ENCODE data around the gene ADISSP. TPM values are rescaled to one million over a fixed set of nuclear protein-coding genes. Genes with fewer than 3 reads are reported as not detected.

The ADISSP gene
- polyA plus RNA-seq, 1 experiment, result 34.3 TPM

GRCh38 chr20:3812975-3813847 lies 45.7 kb upstream of the ADISSP start:
- CTCF ChIA-PET, result interaction anchor here (1.3 to 11.8 kb wide), 3 partner anchors 17 to 136 kb away, joined by 3 to 248 read pairs (median 6); partner anchors contain the start of genes CDC25B, CENPB and SPEF1
- TF ChIP-seq, protein P1, sequence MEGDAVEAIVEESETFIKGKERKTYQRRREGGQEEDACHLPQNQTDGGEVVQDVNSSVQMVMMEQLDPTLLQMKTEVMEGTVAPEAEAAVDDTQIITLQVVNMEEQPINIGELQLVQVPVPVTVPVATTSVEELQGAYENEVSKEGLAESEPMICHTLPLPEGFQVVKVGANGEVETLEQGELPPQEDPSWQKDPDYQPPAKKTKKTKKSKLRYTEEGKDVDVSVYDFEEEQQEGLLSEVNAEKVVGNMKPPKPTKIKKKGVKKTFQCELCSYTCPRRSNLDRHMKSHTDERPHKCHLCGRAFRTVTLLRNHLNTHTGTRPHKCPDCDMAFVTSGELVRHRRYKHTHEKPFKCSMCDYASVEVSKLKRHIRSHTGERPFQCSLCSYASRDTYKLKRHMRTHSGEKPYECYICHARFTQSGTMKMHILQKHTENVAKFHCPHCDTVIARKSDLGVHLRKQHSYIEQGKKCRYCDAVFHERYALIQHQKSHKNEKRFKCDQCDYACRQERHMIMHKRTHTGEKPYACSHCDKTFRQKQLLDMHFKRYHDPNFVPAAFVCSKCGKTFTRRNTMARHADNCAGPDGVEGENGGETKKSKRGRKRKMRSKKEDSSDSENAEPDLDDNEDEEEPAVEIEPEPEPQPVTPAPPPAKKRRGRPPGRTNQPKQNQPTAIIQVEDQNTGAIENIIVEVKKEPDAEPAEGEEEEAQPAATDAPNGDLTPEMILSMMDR (IDR thresholded peaks at IDR 0.05; ENCODE audit: insufficient read depth, low read depth, low read length), result no peak
- Histone ChIP-seq H3K36me3 (ENCODE audit: control insufficient read depth, insufficient read depth, low read length) (no peaks in the 10 kb centered on the region), H3K4me3 (ENCODE audit: low read depth, low read length) (no peak overlapping the region), H3K27me3 (ENCODE audit: control insufficient read depth, insufficient read depth, low read length) (no peaks in the 10 kb centered on the region)
- DNase-seq (ENCODE audit: low read depth), result no peak
- POLR2A ChIA-PET, result interaction anchor here (0.6 kb wide), 1 partner anchor 251 kb away, joined by 3 read pairs; no protein-coding TSS in a partner anchor

DNA sequence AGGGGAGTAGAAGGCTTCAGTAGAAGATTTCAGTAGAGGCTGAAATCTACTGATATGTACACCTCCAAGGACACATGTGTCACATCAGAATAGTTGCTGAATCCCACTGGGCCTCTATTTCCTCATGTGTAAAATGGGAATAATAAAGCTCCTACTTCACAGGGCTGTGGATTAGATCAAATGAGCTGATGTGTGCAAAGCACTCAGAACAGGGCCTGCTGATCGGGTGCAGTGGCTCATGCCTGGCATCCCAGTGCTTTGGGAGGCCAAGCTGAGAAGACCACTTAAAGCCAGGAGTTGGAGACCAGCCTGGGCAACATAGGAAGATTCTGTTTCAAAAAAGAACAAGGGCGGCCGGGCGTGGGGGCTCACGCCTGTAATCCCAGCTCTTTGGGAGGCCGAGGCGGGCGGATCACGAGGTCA lies 44.7 kb upstream of the ADISSP start:
- POLR2A ChIA-PET, result interaction anchor here (0.6 kb wide), 1 partner anchor 252 kb away, joined by 3 read pairs; no protein-coding TSS in a partner anchor

DNA sequence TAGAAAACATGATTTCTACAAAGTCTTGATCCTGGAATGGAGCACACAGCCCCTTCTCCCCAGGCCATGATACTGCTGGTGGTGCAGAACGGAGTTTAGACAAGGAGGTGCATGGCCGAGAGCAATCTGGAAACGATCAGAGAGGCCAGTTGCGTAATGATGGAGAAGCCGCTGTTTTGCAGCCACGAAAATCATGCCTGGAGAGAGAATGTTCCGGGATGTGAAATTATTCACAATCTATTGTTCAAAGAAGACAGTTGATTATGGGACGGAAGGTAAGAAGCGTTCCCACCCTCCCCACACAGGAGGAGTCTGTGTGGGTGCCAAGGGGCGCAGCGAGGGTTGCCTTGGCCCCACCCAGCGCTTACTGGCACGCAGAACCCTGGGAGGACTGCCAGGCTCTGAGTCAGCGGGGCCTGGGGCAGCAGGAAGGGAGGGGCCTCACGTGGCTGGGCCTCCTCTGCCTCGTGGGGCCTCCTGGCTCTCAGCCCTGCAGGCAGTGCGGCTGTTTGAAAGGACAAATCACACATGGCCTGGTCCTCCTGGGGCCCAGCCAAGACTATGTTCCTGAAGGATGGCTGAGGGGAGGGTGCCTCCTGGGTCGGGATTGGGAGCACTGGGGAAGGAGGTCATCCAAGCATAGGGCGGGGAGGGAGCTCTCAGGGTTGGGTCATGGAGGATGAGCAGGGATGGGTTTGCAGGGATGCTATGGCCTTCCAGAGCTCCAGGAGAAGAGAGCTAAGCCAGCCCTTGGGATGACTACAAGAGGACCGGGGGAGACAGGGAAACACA lies 44.1 kb upstream of the ADISSP start:
- TF ChIP-seq, protein P1 (IDR thresholded peaks at IDR 0.05; ENCODE audit: insufficient read depth, low read depth, low read length), result no peak
- no peaks in the 10 kb centered on the region for H3K27me3 ChIP-seq (ENCODE audit: control insufficient read depth, insufficient read depth, low read length)
- peak overlapping the region; percentile 30 for H3K4me3 ChIP-seq (ENCODE audit: low read depth, low read length)
- H3K36me3 ChIP-seq (ENCODE audit: control insufficient read depth, insufficient read depth, low read length), result no peaks in the 10 kb centered on the region
- POLR2A ChIA-PET, result no interaction called here
- CTCF ChIA-PET, result interaction anchor here (0.6 to 11.8 kb wide), 5 partner anchors 16 to 135 kb away, joined by 3 to 248 read pairs (median 3); partner anchors contain the start of genes CDC25B, CENPB and SPEF1
- peak; percentile 93 for DNase-seq (ENCODE audit: low read depth)

More for the DNA sequence above, 44.7 kb upstream of the ADISSP start:
- DNase-seq (ENCODE audit: low read depth), result no peak
- H3K4me3 ChIP-seq (ENCODE audit: low read depth, low read length), result no peak overlapping the region
- H3K27me3 ChIP-seq (ENCODE audit: control insufficient read depth, insufficient read depth, low read length), result no peaks in the 10 kb centered on the region
- H3K36me3 ChIP-seq (ENCODE audit: control insufficient read depth, insufficient read depth, low read length), result no peaks in the 10 kb centered on the region
- TF ChIP-seq, protein P1 (IDR thresholded peaks at IDR 0.05; ENCODE audit: insufficient read depth, low read depth, low read length), result no peak
- CTCF ChIA-PET, result interaction anchor here (0.9 to 11.8 kb wide), 3 partner anchors 16 to 135 kb away, joined by 3 to 248 read pairs (median 3); partner anchors contain the start of genes CDC25B, CENPB and SPEF1

DNA sequence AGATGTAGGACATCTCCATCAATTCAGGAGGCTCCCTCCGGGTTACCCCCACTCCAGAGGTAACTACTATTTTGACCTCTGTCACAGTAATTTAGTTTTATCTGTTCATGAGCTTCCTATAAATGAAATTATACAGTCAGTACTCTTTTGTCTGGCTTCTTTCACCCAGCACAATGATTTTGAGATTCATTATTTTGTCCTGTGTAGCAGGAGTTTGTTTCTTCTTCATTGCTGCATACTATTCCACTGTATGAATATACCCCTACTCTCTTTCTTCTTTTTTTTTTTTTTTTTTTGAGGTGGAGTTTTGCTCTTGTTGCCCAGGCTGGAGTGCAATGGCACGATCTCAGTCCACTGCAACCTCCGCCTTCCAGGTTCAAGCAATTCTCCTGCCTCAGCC lies 41.0 kb upstream of the ADISSP start:
- H3K4me3 ChIP-seq (ENCODE audit: low read depth, low read length), result no peak overlapping the region
- POLR2A ChIA-PET, result no interaction called here
- no peak for DNase-seq (ENCODE audit: low read depth)
- peaks cover 10% of the 10 kb centered on the region for H3K36me3 ChIP-seq (ENCODE audit: control insufficient read depth, insufficient read depth, low read length)
- TF ChIP-seq, protein P1 (IDR thresholded peaks at IDR 0.05; ENCODE audit: insufficient read depth, low read depth, low read length), result no peak
- no peaks in the 10 kb centered on the region for H3K27me3 ChIP-seq (ENCODE audit: control insufficient read depth, insufficient read depth, low read length)
- CTCF ChIA-PET, result interaction anchor here (0.8 kb wide), 2 partner anchors 17 to 131 kb away, joined by 3 to 4 read pairs; no protein-coding TSS in a partner anchor

Measured in BJ (cell line).